Keratinocyte (primary cell): ENCODE measurements around the gene RYR2.

Source experiments
- EZH2 ChIP-seq: IDR thresholded peaks from one replicate; pipeline ENCODE4 v1.6.1; 2012; ENCODE audit warnings: inconsistent platforms, mild to moderate bottlenecking, low read length, moderate library complexity
- TF ChIP-seq, protein P1 (sequence below), 3 experiments: IDR thresholded peaks in 1 of 3; conservative IDR thresholded peaks in 1 of 3; optimal IDR thresholded peaks in 1 of 3; 2 replicates in 2 of 3; 3 replicates in 1 of 3; pipeline versions ENCODE3 to v1.5.1; 2011; ENCODE audit warnings: low read length in 3 of 3, mild to moderate bottlenecking in 3 of 3, moderate library complexity in 2 of 3, control low read depth in 1 of 3, inconsistent platforms in 1 of 3; ENCODE audit not compliant: insufficient read depth in 2 of 3; ENCODE audit errors: extremely low read depth in 1 of 3

DNA sequence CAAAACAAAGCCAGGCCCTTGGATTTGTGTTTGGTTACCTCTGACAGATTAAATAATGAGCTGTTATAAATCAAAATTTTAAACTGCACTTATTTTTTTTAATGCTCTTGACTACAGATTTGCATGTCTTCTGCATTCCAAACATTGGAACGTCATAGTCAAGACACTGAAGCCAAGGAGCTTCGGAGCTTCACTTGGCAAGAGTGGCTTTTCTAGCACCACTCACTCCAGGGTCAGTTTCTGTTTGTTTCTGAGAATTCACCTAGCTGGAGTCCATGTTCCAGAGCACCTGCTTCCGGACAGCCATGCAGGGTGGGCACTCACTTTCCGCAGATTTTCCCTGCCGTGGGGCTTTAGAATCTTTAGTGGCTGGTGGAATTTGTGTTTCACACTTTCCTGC is 645.8 kb downstream of the RYR2 start:
- TF ChIP-seq, protein P1, sequence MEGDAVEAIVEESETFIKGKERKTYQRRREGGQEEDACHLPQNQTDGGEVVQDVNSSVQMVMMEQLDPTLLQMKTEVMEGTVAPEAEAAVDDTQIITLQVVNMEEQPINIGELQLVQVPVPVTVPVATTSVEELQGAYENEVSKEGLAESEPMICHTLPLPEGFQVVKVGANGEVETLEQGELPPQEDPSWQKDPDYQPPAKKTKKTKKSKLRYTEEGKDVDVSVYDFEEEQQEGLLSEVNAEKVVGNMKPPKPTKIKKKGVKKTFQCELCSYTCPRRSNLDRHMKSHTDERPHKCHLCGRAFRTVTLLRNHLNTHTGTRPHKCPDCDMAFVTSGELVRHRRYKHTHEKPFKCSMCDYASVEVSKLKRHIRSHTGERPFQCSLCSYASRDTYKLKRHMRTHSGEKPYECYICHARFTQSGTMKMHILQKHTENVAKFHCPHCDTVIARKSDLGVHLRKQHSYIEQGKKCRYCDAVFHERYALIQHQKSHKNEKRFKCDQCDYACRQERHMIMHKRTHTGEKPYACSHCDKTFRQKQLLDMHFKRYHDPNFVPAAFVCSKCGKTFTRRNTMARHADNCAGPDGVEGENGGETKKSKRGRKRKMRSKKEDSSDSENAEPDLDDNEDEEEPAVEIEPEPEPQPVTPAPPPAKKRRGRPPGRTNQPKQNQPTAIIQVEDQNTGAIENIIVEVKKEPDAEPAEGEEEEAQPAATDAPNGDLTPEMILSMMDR (optimal IDR thresholded peaks at IDR 0.05 in 1 of 3, IDR thresholded peaks at IDR 0.05 in 1 of 3, conservative IDR thresholded peaks at IDR 0.05 in 1 of 3; ENCODE audit: extremely low read depth in 1 of 3, insufficient read depth in 2 of 3, low read length in 3 of 3) = no peak
- no peak for TF ChIP-seq EZH2
